ENCODE measurements around the gene PARL. TPM values are rescaled to one million over a fixed set of nuclear protein-coding genes. Genes with fewer than 3 reads are reported as not detected.

PARL gene
- total and polyA plus RNA-seq, 9 of the 15 experiments (the other 6 are each of a cell fraction or from before 2014, with no cell fraction given), result 39.5 to 82.4 (median 57.4) TPM

DNA sequence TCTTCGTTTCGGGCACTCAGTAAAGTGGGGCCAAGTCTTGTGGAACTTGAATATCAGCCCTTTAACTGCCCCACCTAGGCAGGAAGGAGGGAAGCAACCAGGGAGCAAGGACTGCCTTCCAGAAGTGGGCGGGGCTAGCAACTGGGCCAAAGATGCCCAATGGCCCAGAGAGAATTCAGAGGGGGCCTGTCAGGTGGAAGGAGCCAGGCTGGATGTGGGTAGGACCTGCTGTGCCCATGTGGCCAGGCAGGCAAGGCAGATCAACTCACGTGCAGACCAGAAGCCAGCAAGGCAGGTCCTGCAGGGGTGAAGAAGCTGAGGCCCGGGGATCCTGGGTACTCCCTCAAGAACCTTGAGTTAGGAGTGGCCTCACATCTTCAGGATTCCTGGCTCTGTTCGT is 64.8 kb downstream of the PARL start (continued):
- TF ChIP-seq, protein P1, sequence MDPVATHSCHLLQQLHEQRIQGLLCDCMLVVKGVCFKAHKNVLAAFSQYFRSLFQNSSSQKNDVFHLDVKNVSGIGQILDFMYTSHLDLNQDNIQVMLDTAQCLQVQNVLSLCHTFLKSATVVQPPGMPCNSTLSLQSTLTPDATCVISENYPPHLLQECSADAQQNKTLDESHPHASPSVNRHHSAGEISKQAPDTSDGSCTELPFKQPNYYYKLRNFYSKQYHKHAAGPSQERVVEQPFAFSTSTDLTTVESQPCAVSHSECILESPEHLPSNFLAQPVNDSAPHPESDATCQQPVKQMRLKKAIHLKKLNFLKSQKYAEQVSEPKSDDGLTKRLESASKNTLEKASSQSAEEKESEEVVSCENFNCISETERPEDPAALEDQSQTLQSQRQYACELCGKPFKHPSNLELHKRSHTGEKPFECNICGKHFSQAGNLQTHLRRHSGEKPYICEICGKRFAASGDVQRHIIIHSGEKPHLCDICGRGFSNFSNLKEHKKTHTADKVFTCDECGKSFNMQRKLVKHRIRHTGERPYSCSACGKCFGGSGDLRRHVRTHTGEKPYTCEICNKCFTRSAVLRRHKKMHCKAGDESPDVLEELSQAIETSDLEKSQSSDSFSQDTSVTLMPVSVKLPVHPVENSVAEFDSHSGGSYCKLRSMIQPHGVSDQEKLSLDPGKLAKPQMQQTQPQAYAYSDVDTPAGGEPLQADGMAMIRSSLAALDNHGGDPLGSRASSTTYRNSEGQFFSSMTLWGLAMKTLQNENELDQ (CRISPR knock-in tag; IDR thresholded peaks at IDR 0.05; ENCODE audit: borderline replicate concordance), result no peak
- TF ChIP-seq MXI1 (IDR thresholded peaks at IDR 0.05; ENCODE audit: low read depth, low read length), result no peak
- no peak for TF ChIP-seq FIP1L1 (IDR thresholded peaks at IDR 0.05; ENCODE audit: low read depth, low read length, poor library complexity, severe bottlenecking)
- TF ChIP-seq ARHGAP35 (IDR thresholded peaks at IDR 0.05; ENCODE audit: partially characterized antibody), result no peak
- no peak for TF ChIP-seq OTX1 (CRISPR knock-in tag; IDR thresholded peaks at IDR 0.05)
- TF ChIP-seq, protein P2, sequence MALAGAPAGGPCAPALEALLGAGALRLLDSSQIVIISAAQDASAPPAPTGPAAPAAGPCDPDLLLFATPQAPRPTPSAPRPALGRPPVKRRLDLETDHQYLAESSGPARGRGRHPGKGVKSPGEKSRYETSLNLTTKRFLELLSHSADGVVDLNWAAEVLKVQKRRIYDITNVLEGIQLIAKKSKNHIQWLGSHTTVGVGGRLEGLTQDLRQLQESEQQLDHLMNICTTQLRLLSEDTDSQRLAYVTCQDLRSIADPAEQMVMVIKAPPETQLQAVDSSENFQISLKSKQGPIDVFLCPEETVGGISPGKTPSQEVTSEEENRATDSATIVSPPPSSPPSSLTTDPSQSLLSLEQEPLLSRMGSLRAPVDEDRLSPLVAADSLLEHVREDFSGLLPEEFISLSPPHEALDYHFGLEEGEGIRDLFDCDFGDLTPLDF (CRISPR knock-in tag; IDR thresholded peaks at IDR 0.05), result no peak
- TF ChIP-seq, protein P3, sequence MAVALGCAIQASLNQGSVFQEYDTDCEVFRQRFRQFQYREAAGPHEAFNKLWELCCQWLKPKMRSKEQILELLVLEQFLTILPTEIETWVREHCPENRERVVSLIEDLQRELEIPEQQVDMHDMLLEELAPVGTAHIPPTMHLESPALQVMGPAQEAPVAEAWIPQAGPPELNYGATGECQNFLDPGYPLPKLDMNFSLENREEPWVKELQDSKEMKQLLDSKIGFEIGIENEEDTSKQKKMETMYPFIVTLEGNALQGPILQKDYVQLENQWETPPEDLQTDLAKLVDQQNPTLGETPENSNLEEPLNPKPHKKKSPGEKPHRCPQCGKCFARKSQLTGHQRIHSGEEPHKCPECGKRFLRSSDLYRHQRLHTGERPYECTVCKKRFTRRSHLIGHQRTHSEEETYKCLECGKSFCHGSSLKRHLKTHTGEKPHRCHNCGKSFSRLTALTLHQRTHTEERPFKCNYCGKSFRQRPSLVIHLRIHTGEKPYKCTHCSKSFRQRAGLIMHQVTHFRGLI (CRISPR knock-in tag; IDR thresholded peaks at IDR 0.05), result no peak
- no peak for TF ChIP-seq ZC3H8 (IDR thresholded peaks at IDR 0.05)
- TF ChIP-seq, protein P4, sequence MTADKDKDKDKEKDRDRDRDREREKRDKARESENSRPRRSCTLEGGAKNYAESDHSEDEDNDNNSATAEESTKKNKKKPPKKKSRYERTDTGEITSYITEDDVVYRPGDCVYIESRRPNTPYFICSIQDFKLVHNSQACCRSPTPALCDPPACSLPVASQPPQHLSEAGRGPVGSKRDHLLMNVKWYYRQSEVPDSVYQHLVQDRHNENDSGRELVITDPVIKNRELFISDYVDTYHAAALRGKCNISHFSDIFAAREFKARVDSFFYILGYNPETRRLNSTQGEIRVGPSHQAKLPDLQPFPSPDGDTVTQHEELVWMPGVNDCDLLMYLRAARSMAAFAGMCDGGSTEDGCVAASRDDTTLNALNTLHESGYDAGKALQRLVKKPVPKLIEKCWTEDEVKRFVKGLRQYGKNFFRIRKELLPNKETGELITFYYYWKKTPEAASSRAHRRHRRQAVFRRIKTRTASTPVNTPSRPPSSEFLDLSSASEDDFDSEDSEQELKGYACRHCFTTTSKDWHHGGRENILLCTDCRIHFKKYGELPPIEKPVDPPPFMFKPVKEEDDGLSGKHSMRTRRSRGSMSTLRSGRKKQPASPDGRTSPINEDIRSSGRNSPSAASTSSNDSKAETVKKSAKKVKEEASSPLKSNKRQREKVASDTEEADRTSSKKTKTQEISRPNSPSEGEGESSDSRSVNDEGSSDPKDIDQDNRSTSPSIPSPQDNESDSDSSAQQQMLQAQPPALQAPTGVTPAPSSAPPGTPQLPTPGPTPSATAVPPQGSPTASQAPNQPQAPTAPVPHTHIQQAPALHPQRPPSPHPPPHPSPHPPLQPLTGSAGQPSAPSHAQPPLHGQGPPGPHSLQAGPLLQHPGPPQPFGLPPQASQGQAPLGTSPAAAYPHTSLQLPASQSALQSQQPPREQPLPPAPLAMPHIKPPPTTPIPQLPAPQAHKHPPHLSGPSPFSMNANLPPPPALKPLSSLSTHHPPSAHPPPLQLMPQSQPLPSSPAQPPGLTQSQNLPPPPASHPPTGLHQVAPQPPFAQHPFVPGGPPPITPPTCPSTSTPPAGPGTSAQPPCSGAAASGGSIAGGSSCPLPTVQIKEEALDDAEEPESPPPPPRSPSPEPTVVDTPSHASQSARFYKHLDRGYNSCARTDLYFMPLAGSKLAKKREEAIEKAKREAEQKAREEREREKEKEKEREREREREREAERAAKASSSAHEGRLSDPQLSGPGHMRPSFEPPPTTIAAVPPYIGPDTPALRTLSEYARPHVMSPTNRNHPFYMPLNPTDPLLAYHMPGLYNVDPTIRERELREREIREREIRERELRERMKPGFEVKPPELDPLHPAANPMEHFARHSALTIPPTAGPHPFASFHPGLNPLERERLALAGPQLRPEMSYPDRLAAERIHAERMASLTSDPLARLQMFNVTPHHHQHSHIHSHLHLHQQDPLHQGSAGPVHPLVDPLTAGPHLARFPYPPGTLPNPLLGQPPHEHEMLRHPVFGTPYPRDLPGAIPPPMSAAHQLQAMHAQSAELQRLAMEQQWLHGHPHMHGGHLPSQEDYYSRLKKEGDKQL (CRISPR knock-in tag; IDR thresholded peaks at IDR 0.05; ENCODE audit: borderline replicate concordance), result no peak
- no peak for TF ChIP-seq FOSL1 (tag; conservative IDR thresholded peaks at IDR 0.05)
- no peak for TF ChIP-seq ZNF232 (CRISPR knock-in tag; IDR thresholded peaks at IDR 0.05)
- TF ChIP-seq TCFL5 (CRISPR knock-in tag; conservative IDR thresholded peaks at IDR 0.05), result no peak
- TF ChIP-seq, protein P5, sequence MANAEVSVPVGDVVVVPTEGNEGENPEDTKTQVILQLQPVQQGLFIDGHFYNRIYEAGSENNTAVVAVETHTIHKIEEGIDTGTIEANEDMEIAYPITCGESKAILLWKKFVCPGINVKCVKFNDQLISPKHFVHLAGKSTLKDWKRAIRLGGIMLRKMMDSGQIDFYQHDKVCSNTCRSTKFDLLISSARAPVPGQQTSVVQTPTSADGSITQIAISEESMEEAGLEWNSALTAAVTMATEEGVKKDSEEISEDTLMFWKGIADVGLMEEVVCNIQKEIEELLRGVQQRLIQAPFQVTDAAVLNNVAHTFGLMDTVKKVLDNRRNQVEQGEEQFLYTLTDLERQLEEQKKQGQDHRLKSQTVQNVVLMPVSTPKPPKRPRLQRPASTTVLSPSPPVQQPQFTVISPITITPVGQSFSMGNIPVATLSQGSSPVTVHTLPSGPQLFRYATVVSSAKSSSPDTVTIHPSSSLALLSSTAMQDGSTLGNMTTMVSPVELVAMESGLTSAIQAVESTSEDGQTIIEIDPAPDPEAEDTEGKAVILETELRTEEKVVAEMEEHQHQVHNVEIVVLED (CRISPR knock-in tag; IDR thresholded peaks at IDR 0.05), result no peak
- TF ChIP-seq U2AF2 (optimal IDR thresholded peaks at IDR 0.05; ENCODE audit: low read depth, low read length), result no peak
